Measurements from ENCODE around the gene SNX5. TPM values are rescaled to one million over a fixed set of nuclear protein-coding genes. Genes with fewer than 3 reads are reported as not detected.

SNX5 gene
- total and polyA plus RNA-seq, 2 of the 13 experiments (the other 11 are each of a cell fraction or from before 2014, with no cell fraction given): 664 to 1,040 TPM

DNA sequence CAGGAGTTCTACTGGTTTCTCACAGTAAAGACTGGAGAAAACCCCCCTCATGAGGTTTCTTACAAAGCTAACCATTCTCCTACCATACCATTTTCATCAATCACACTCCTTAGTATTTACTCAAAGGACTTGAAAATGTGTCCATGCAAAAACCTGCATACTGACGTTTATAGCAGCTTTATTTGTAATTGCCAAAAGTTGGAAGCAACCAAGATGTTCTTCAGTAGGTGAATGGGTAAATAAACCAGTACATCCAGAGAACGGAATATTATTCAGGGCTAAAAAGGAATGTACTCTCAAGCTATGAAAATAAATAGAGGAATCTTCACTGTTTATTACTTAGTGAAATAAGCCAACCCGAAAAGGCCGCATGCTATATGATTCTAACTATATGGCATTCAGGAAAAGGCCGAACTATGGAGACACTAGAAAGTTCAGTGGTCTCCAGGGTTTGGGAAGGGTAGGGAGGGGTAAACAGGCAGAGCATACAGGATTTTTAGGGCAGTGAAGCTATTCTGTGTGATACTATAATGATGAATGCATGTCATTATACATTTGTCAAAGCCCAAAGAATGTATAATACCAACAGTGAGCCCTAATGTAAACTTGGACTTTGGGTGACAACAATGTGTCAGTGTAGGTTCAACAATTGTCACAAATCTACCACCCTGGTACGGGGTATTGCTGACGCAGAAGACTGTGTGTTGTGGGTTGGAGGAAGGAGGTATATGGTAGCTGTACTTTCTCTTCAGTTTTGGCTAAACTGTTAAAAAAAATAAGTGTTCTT, 50.6 kb downstream of the SNX5 start (continued):
- TF ChIP-seq, protein P1, sequence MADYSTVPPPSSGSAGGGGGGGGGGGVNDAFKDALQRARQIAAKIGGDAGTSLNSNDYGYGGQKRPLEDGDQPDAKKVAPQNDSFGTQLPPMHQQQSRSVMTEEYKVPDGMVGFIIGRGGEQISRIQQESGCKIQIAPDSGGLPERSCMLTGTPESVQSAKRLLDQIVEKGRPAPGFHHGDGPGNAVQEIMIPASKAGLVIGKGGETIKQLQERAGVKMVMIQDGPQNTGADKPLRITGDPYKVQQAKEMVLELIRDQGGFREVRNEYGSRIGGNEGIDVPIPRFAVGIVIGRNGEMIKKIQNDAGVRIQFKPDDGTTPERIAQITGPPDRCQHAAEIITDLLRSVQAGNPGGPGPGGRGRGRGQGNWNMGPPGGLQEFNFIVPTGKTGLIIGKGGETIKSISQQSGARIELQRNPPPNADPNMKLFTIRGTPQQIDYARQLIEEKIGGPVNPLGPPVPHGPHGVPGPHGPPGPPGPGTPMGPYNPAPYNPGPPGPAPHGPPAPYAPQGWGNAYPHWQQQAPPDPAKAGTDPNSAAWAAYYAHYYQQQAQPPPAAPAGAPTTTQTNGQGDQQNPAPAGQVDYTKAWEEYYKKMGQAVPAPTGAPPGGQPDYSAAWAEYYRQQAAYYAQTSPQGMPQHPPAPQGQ (CRISPR knock-in tag; IDR thresholded peaks at IDR 0.05; ENCODE audit: borderline replicate concordance): no peak
- no peak for TF ChIP-seq ZBTB7B (CRISPR knock-in tag; IDR thresholded peaks at IDR 0.05)
- TF ChIP-seq YY1 (IDR thresholded peaks at IDR 0.05; ENCODE audit: insufficient read depth, insufficient replicate concordance, low read depth, low read length): no peak
- TF ChIP-seq, protein P2, sequence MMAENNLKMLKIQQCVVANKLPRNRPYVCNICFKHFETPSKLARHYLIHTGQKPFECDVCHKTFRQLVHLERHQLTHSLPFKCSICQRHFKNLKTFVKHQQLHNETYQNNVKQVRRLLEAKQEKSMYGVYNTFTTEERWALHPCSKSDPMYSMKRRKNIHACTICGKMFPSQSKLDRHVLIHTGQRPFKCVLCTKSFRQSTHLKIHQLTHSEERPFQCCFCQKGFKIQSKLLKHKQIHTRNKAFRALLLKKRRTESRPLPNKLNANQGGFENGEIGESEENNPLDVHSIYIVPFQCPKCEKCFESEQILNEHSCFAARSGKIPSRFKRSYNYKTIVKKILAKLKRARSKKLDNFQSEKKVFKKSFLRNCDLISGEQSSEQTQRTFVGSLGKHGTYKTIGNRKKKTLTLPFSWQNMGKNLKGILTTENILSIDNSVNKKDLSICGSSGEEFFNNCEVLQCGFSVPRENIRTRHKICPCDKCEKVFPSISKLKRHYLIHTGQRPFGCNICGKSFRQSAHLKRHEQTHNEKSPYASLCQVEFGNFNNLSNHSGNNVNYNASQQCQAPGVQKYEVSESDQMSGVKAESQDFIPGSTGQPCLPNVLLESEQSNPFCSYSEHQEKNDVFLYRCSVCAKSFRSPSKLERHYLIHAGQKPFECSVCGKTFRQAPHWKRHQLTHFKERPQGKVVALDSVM (CRISPR knock-in tag; IDR thresholded peaks at IDR 0.05): no peak
- TF ChIP-seq ZNF781 (CRISPR knock-in tag; IDR thresholded peaks at IDR 0.05; ENCODE audit: borderline replicate concordance, not compliant biosample characterization): no peak
- no peak for TF ChIP-seq ZFP62 (CRISPR knock-in tag; IDR thresholded peaks at IDR 0.05)
- TF ChIP-seq PAXIP1 (CRISPR knock-in tag; conservative IDR thresholded peaks at IDR 0.05): peak; percentile 76
- TF ChIP-seq ZNF263 (CRISPR knock-in tag; IDR thresholded peaks at IDR 0.05): no peak
- TF ChIP-seq ZBED4 (CRISPR knock-in tag; IDR thresholded peaks at IDR 0.05; ENCODE audit: borderline replicate concordance): no peak
- peak; percentile 40; the same call in 1 of the 2 replicates for TF ChIP-seq CREM (IDR thresholded peaks at IDR 0.05)
- no peak for TF ChIP-seq CREM (CRISPR knock-in tag; IDR thresholded peaks at IDR 0.05)
- TF ChIP-seq TRIM24 (CRISPR knock-in tag; IDR thresholded peaks at IDR 0.05): no peak
- no peak for TF ChIP-seq TAF1 (CRISPR knock-in tag; IDR thresholded peaks at IDR 0.05)
- TF ChIP-seq, protein P3, sequence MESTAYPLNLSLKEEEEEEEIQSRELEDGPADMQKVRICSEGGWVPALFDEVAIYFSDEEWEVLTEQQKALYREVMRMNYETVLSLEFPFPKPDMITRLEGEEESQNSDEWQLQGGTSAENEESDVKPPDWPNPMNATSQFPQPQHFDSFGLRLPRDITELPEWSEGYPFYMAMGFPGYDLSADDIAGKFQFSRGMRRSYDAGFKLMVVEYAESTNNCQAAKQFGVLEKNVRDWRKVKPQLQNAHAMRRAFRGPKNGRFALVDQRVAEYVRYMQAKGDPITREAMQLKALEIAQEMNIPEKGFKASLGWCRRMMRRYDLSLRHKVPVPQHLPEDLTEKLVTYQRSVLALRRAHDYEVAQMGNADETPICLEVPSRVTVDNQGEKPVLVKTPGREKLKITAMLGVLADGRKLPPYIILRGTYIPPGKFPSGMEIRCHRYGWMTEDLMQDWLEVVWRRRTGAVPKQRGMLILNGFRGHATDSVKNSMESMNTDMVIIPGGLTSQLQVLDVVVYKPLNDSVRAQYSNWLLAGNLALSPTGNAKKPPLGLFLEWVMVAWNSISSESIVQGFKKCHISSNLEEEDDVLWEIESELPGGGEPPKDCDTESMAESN (CRISPR knock-in tag; conservative IDR thresholded peaks at IDR 0.05): no peak
- TF ChIP-seq ZNF205 (CRISPR knock-in tag; IDR thresholded peaks at IDR 0.05): no peak; the same call in 1 of the 2 replicates
